ENCODE data around the gene BBS9.

BBS9 gene

GRCh38 chr7:33644489-33644888 is 515.1 kb downstream of the BBS9 start:
- no peak for DNase-seq (ENCODE audit: low read depth, low spot score)

- no peak for DNase-seq (ENCODE audit: low read depth, low spot score)
These were observed 515.7 kb downstream of the BBS9 start for GRCh38 chr7:33645104-33645503.

- DNase-seq (ENCODE audit: low read depth, low spot score) = no peak
These were observed 516.8 kb downstream of the BBS9 start for GRCh38 chr7:33646166-33646565.

GRCh38 chr7:33646891-33647391 is 517.6 kb downstream of the BBS9 start:
- DNase-seq (ENCODE audit: low read depth, low spot score) = no peak

- DNase-seq (ENCODE audit: low read depth, low spot score) = no peak
These were observed 520.4 kb downstream of the BBS9 start for GRCh38 chr7:33649476-33650441.

- no peak for DNase-seq (ENCODE audit: low read depth, low spot score)
These were observed 521.5 kb downstream of the BBS9 start for GRCh38 chr7:33650828-33651227.

- no peak for DNase-seq (ENCODE audit: low read depth, low spot score)
These were observed 522.7 kb downstream of the BBS9 start for GRCh38 chr7:33651998-33652515.

GRCh38 chr7:33654676-33655075 is 525.3 kb downstream of the BBS9 start:
- no peak for DNase-seq (ENCODE audit: low read depth, low spot score)
